Measurements from ENCODE around the gene CACNB4.

- no peak for TF ChIP-seq ZNF274 (IDR thresholded peaks at IDR 0.05; ENCODE audit: low read depth, low read length)
- TF ChIP-seq YY1 (IDR thresholded peaks at IDR 0.05; ENCODE audit: insufficient read depth, insufficient read length): no peak
- TF ChIP-seq SUZ12 (IDR thresholded peaks at IDR 0.05; ENCODE audit: extremely low read depth, insufficient read depth, insufficient read length): no peak
Observed at GRCh38 chr2:151860613-151861146, 238.2 kb downstream of the CACNB4 start.
